ENCODE results near the gene MAP3K5.

Gene MAP3K5

DNA sequence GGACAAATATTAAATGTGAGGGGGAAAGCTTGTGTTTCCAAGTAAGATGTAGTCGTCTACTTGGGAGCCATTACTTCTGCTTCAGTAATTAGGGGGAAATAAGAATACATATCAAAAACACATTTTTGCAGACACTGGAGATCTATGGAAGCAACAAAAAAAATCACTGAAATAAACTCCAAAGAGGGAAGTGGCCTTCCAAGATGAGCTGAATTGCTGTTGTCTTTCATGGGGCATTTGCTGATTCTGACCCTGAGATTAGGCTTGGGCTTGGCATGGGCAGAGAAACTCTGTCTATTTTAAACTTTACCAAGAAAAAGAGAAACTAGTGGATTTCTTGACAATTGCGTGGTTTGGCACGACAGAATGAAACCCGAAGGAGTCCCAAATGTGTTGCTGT is 120.1 kb downstream of the MAP3K5 start:
- DNase-seq, result no peak

DNA sequence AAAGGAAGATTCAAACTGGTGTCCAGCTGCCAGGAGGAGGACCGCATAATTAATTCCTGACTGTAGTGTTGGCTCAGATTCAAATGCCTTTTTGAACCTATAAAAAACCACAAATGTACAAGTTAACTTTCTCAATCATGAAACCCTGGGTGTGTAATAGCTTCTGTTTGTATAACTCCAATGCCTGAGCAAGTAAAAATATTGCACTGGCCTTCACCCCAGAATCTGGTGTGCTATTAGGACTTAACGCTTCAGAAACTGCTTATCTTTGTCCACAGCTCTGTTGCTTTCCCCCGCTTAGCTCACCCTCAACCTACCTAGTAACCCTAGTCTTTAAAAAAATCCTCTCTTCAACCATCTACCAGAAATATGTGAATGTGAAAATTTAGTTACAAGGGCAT is 123.0 kb downstream of the MAP3K5 start:
- DNase-seq, result peak; percentile 17 to 18

DNA sequence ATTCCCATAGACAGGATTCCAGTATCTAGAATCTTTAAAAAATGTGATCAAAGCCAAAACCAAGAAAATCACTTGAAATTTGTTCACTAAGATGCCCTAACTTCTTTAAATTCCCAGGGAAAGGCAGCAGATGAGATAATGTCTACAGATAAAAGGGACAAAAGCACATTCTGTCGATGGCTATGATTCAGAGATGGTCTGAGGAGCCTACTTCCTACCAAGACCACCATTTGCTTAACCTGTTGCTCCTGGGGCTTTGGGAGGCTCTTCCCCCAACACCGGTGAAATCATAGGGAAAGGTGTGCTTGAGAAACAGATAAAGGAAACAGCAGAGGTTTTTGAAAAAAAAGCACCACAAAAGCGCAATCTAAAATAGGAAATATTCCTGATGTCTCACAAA is 123.7 kb downstream of the MAP3K5 start:
- no peak for DNase-seq

DNA sequence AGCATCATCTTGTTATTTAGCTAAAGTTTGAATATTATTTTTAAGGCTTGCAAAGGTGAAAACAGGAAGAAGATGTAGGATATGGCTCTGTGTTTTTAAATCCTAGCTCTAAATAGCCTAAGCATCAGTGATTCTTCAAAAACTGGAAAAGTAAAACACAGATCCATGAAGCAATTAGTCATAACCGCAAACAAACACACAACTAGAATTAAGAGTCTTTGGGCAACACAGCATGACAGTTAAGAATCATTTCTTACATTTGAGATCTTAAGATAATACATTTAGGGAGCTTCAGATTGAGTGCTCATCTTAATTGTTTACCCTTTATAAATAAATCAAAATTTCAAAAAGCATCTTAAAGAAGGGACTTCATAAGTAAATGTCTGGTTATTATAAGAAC is 126.2 kb downstream of the MAP3K5 start:
- no peak for DNase-seq

DNA sequence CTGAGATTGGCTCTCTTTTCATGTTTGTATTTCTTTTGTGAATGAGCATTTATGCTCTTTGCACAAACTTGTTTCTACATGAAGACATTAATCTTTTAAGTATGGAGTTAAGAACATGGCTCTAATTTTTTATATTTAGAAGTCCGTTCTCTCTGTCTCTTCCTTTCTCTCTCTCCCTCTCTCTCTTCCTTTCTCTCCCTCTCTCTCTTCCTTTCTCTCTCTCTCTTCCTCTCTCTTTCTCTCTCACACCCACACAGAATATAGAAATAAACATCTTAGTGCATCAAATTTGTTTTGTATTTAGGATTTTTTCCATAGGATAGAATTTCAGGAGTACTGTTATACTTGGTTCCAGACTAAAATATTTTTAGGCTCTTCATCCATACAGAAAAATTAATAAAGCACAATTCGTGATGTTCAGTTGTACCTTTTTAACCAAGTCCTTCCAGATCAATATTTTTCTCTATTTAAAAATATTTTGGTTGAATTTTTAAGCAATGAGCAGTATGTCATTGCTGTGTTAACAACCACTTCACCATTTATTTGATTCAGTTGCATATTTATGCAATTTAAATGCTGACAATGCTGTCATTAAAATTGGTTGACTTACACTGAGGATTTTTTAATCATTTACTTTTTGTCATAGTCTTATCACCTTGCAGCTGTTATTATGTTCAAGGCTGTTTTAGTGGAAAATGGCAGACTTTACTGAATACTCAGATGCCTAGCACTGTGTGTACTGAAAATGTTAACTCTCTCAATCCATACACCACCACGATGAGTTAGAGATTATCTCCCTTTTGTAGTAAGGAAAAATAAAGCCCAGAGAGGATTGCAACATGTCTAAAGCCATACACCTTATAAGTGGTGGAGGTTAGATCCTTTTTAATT is 129.7 kb downstream of the MAP3K5 start:
- DNase-seq, result no peak

DNA sequence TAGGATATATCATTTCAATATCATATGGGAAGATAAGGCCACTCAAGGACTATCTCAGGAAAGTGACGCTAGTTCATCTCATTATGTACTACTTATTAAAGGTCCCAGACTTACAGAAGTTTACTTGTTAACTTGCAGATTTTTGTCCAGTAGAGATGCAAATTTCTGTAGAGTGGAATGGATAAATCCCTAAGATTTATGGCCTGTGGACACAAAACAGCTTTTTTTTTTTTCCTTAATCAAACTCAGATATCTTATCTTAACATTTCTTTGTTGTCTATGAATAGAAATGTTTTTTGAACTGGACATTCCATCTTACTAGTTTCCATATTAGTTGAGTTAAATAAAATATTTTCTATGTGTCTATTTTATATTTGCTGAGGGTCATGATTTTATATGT is 131.6 kb downstream of the MAP3K5 start:
- DNase-seq, result no peak

DNA sequence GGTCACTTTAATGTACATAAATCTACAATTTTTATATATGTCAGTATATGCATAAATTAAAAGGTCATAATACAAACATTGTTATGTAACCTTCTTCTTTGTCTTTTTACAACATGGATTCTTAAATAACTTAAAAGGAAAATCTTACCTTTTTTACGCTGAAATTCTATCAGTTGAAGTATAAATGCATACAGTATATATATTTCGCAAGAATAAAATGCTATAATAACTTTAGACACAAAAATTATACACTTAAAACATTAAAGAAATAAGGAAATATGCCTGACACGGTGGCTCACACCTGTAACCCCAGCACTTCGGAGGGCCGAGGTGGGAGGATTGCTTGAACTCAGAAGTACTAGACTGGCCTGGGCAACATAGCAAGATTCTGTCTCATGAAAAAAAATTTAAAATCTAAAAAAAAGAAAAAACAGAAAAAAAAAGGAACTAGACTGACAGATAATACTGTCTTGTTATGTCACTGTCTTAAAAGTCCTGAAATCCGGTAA is 132.2 kb downstream of the MAP3K5 start:
- no peak for DNase-seq

DNA sequence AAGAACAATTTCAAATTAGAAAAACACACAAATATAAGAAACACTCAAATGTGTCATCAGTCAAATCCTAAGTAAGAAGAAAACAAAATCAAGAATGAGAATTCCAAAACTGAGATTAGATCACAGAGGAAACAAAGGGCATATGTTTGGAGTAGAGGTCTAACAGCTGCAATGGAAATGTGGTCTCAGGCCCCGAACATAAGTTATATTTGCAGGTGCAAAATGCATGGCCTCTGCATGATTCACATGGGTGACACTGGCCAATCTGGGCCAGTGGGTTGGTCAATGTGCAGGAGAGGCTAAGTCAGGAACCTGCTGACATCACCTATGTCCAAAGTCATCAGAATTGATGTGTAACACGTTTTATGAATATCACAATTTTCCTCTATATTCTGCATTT is 133.6 kb downstream of the MAP3K5 start:
- no peak for DNase-seq

DNA sequence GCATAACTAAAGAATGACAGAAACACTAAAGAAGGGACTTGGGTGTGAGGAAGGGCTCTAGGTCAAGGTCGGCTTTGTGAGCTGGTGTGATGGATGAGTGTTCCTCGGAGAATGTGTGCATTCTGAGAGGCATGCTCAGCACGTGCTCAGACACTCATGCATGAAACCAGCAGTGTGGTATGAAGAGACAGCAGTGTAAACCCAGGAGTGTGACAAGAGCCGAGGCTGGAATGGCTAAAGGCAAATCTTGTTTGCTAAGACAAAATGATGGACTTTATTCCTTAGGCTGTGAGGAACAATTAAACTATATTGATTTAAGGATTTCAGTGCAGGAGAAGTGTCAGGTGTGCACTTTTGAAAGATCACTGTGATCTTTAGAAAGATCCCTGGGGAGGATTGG is 134.6 kb downstream of the MAP3K5 start:
- no peak for DNase-seq

DNA sequence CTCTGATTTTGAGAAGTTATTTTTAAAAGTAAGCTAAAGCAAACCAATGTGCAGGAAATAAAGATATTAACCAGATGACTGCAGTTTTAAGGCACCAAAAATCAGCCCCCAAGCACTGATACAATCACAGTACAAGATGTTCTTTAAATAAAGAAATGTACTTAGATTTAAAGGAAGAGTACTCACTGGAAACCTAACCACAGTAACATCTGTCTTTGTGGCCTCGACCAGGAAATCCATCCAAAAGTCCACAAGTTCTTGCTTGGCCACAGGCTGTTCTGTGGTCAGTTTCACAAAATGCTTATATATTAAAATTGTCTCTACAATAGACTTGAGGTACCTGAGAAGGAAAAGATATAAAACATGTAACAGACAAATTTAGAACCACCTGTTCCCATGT is 136.2 kb downstream of the MAP3K5 start:
- no peak for DNase-seq

DNA sequence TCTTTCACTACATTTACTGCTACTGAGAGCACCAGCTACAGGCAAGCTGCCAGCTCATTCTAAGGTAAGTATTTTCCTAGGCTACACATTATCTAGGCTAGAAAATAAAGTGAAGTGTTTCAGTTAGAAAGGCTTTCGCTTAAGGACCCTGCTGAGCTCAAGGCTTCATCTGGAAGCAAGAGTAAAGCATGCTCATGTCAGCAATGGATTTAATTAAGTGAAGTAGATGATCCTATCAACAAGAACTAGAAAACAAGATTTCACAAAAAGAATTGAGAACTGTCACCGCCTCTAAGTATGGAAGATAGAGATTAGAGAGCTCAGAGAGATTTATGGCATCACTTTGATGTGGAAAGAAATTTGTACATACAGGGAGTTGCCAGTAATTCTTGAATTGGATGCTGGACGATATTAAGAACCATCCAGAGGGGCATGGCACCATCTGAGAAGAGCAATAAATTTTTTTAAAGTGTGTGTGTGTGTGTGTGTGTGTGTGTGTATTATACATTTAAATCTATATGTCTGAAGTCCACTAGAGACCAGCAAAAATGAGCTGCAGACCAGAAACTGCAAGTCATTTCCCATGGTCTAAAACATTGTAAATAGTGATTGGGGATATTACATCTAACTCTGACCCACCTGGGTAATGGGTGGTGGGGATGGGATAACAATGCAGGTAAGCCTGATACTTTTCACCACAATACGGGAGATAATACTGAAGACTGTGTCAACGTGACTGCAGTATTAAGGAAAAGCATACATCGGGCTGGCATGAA is 136.8 kb downstream of the MAP3K5 start:
- DNase-seq, result no peak

DNA sequence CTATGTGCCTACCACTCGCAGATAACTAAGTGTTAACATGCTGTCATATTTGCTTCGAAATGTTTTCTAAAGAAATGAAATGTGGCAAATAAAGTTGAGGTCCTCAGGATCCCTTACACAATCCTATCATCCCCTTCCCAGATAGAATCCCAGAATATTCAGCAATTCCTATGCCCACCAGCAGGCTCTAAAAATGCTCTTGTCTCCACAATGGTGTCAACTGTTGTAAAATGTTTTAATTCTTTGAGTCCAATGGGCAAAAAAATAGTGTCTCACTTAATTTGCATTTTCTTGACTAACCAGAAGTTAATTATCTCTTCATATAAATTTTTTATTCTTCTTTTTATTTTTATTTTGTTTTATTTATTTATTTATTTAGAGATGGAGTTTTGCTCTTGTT is 138.2 kb downstream of the MAP3K5 start:
- no peak for DNase-seq

DNA sequence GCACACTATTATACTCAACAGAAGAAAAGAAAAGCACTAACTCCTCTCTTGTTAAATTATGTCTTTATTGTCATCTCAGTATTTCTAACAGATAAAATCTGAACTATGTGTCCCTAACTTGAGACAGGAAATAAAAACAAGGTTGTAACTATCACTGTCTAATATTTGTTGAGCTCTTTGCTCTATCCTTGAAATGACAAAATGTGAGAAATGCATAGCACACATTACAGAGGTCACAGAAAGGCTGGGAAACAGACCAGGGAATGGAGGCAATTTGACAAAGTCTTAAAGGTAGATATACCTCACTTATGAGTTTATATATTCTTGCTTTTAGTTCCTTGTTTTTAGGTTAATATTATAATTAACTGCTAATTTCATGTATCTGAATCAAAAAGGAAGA is 139.6 kb downstream of the MAP3K5 start:
- no peak for DNase-seq

DNA sequence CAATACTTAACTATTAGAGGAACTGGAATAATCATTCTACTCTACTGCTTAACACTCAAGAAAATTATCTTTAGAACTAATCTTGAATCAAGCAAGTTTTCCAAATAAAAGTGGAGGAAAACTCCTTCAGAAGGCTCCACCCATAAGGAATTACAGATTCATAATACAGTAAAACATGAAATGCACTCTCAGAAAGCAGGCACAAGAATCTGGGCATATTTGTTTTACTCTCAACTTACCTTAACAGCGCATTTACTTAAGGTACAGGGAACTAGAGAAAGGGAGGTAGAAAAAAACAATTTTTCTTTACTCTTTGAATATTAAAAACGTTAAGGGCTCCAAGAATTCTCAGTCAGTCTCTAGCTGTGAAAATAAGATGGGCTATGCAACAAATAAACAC is 140.3 kb downstream of the MAP3K5 start:
- DNase-seq, result no peak

DNA sequence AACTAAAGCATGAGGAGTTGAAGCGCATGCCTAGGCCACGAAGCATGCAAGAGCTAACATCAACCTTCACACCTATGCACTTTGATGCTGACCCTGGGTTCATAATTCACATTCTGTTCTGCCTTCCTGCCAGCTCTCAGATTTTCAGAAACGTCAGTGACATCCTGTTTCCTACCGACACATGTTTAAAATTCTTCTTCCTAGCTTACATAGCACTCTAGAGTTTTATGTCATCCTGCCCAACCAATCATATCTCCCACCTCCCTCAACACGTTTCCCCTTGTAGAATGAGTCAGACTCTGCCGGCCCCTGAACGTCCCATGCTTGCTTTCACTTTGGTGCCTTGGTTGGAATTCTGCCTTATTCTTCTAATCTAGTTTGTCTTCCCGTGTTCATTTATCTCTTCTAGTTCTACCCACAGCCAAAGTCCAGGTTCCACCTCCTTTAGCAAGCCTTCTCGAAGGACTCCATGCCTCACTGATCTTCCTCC is 144.9 kb downstream of the MAP3K5 start:
- no peak for DNase-seq

DNA sequence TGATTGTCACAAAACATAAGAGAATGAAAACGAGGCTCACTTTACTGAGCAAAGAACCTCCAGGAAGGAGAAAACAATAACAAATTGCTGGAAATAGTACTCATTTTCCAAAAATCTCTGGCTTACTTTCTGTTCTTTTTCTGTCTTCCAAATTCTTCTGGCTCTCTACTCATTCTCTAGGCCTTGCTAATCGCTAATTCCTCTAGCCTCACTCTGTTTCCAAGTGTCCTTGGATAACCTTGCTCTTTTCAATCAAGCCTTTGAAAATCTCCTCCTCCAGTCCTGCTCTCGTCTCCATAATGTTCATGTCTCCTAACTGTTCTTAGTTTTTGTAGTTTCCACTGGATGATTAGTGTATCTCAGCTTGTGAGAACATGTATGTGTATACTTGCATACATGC is 145.9 kb downstream of the MAP3K5 start:
- DNase-seq, result no peak

DNA sequence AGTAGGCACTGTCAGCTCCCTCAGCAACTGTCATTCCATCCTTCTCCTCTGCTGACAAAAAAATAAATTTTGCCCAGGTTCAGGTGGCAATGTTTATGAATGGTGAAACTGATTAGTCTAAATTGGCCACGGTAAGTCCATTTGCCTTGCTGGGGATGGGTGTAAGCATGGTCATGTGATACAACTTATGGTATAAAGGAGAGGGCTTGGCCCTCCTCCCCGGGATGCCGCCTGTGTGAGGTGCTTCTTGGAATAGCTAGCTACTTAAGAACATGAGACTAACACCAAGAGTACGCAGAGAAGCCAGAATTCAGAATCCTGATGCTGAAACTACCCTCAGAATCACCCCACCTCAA is 147.7 kb downstream of the MAP3K5 start:
- no peak for DNase-seq

DNA sequence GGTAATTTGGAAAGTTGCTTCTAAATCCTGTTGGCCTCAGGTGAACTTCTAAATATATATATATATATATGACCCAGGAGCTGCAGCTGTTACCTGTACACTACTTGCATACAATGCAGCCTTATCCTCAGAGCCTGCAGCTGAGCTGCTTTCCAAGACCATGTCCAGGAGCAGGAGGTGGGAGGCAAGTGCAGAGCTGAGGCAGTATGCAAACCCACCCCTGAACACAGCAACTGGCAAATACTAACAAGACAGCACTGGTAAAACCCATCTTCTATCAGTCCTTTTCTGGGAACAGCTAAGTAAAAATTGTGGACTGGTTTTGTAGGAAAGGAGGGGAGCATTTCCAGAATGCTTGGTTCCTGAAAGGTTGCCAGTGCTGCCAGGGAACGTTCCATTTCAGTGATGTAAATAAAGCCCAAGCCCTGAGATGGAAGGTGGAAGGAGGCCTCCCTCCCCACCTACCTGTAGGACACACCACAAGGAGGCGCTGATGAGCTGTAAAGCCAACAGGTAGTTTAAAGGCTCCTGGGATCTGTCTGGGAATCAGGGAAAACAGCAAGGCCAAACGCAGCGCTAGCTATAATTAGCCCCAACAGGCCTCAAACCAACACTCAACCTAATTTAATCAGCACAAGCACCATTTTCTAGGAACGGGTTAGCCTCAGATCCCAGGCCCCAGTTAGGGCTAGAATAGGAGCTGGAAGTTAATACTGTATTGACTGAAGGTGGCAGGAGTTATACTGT is 148.3 kb downstream of the MAP3K5 start:
- peak; percentile 78 to 81 for DNase-seq

DNA sequence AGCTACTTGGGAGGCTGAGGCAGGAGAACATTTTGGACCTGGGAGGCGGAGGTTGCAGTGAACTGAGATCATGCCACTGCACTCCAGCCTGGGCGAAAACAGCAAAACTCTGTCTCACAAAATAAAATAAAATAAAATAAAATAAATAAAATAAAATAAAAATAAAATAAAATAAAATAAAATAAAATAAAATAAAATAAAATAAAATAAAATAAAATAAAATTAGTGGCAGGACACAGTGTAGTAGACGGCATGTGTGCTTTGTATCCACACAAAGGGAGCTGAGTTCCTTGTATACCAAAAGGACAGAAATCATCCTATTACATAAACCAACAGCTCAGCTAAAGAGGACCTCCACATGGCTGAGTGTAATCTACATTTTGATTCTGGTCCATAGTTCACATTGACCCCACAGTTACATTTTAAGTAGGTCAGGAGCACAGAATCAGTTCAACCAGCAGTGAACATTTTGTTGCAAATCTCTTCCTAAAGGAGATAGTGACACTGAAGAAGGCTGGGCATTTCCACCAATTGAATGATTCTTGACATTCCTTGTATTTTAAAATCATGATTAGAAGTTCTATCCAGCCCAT is 150.3 kb downstream of the MAP3K5 start:
- no peak for DNase-seq

DNA sequence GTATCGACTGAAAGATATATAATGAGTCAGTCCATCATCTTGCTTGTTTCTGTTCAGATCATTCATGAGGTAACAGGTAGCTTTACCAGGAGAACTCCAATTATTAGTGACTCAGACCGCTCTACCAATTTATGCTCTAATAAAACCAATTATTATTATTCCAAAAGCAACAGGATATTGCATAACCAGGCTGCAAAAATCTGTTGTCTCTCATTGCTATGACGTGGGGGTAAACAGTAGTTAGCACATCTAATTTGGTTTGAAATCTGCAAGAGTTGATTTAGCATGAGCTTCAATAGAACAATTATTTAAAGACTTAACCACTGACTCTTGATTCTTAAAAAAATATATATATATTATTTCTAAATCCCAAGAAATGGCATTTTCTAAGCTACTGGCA is 151.1 kb downstream of the MAP3K5 start:
- no peak for DNase-seq

DNA sequence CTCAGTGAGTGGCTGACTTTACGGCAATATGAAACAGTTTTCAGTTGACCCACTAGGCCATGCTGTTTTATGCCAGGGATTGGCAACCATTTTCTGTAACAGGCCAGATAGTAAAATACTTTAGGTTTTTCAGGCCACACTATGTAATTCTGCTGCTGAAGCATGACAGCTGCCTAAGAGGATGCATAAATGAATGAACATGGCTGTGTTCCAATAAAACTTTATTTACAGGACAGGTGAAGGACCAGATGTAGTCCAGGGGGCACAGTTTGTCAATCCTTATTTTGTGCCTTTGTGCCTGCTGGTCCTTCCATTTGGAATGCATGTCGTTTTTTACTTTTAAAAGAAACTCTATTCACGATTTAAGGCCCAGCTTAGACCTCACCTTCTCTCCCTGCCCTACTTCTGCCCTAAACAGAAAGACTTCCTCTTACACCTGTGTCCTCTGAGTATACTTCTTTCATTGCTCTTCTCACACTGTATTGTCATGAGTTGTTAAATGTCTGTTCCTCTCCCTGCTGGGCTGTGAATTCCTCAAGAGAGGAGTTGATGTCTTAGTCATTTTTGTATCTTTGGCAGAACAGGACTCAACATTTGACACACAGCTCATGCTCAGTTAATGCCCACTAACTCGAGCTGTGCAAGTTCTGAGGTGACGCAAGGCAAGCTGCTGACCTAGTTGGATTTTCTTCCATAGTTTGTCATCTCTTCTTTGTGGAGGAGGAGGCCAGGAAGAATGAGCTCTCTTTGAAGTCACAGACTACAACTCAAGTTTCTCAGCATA is 152.0 kb downstream of the MAP3K5 start:
- no peak for DNase-seq

DNA sequence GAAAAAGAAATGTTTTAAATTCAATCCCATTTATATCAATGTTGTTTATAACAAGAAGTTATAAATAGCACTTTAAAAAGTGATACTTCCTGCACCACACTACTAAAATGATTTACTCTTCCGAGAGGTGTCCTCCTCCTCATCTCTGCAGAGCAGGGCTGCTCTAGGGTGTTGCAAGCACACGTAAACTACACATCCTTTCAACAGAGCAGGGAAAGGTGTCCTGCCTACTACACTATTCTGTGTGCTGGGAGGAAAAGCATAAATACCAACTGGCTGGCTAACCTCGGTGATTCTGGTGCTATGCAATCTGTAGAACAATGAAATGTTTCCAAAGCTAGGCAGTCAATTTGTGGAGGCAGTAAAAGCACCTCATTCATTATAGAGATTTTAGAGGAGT is 152.6 kb downstream of the MAP3K5 start:
- no peak for DNase-seq
